Large intestine (tissue), 3 donors: ENCODE measurements around the gene AASDH. TPM values are rescaled to one million over a fixed set of nuclear protein-coding genes. Genes with fewer than 3 reads are reported as not detected.
"Not testable (repeated sequence)": the region's sequence is repeated elsewhere in the genome, so short reads cannot be mapped to it uniquely, and the experiment has no call there.

Source experiments
- DNase-seq, 2 donors: peaks; one replicate each; pipeline versions ENCODE4 v3.0.0 to v3.0.0-alpha.2; 2013
- H3K27ac ChIP-seq: one replicate; pipeline ENCODE4 v1.5.1; 2013; ENCODE audit warnings: low read length
- H3K27me3 ChIP-seq: 2 replicates; pipeline ENCODE4 v1.6.1; 2013; ENCODE audit warnings: low read length; ENCODE audit not compliant: control insufficient read depth, insufficient read depth
- H3K36me3 ChIP-seq: 2 replicates; pipeline ENCODE4 v1.6.1; 2013; ENCODE audit warnings: low read length; ENCODE audit not compliant: control insufficient read depth, insufficient read depth
- H3K4me1 ChIP-seq: one replicate; pipeline ENCODE4 v1.6.1; 2013; ENCODE audit warnings: low read length; ENCODE audit not compliant: control insufficient read depth, insufficient read depth
- H3K4me3 ChIP-seq: one replicate; pipeline ENCODE4 v1.5.1; 2013; ENCODE audit warnings: low read length
- H3K9me3 ChIP-seq: one replicate; pipeline ENCODE4 v1.6.1; 2013; ENCODE audit warnings: mild to moderate bottlenecking, low read depth, low read length, moderate library complexity; ENCODE audit not compliant: control insufficient read depth
- WGBS: methylation state at CpG from one replicate; pipeline ENCODE4 v1.1.5; 2013; ENCODE audit warnings: low lambda C conversion rate; ENCODE audit not compliant: insufficient coverage; 5-methylcytosine and 5-hydroxymethylcytosine counted together
- polyA plus RNA-seq: library from polyadenylated mRNA; unstranded; fragments of 120-200 nt; gene quantifications from one replicate; pipeline ENCODE4 v1.2.1, GENCODE V29; 2013

AASDH gene
- polyA plus RNA-seq, 1 donor = 12.6 TPM

GRCh38 chr4:56391270-56391669 is 4.0 kb upstream of the AASDH start:
- no CpG with 5 or more reads among the region's 8 CpGs for WGBS
- Histone ChIP-seq H3K27me3 (no peaks in the 10 kb centered on the region), H3K4me3 (no peak overlapping the region), H3K27ac (no peak overlapping the region), H3K4me1 (peaks cover 6% of the 10 kb centered on the region), H3K36me3 (no peaks in the 10 kb centered on the region), H3K9me3 (no peaks in the 10 kb centered on the region)
- no peak for DNase-seq

- peak; percentile 16 to 45 for DNase-seq
- Histone ChIP-seq H3K4me1 (peaks cover 6% of the 10 kb centered on the region), H3K27ac (no peak overlapping the region), H3K9me3 (no peaks in the 10 kb centered on the region), H3K27me3 (no peaks in the 10 kb centered on the region), H3K4me3 (no peak overlapping the region), H3K36me3 (no peaks in the 10 kb centered on the region)
- WGBS = no CpG with 5 or more reads among the region's 1 CpG
Observed at GRCh38 chr4:56389558-56389957, 2.3 kb upstream of the AASDH start.

- DNase-seq = peak in 1 of 2 donors; percentile 15
- Histone ChIP-seq H3K9me3 (no peaks in the 10 kb centered on the region), H3K27me3 (no peaks in the 10 kb centered on the region), H3K4me1 (peaks cover 6% of the 10 kb centered on the region), H3K4me3 (peak overlapping the region; percentile 79), H3K27ac (no peak overlapping the region), H3K36me3 (no peaks in the 10 kb centered on the region)
- WGBS = no CpG with 5 or more reads among the region's 6 CpGs
Observed at GRCh38 chr4:56388306-56388705, 1.0 kb upstream of the AASDH start.

- peak overlapping the region; percentile 37 for H3K27ac ChIP-seq
- H3K9me3 ChIP-seq = no peaks in the 10 kb centered on the region
- H3K27me3 ChIP-seq = no peaks in the 10 kb centered on the region
- H3K4me3 ChIP-seq = peak overlapping the region; percentile 79
- no CpG with 5 or more reads among the region's 4 CpGs for WGBS
- no peaks in the 10 kb centered on the region for H3K36me3 ChIP-seq
- H3K4me1 ChIP-seq = peaks cover 6% of the 10 kb centered on the region
- no peak for DNase-seq
Observed at GRCh38 chr4:56386091-56386490, 1.2 kb downstream of the AASDH start.

- Histone ChIP-seq H3K4me3 (no peak overlapping the region), H3K36me3 (peaks cover 15% of the 10 kb centered on the region), H3K9me3 (no peaks in the 10 kb centered on the region), H3K4me1 (no peaks in the 10 kb centered on the region), H3K27me3 (no peaks in the 10 kb centered on the region), H3K27ac (no peak overlapping the region)
- no CpG with 5 or more reads among the region's 2 CpGs for WGBS
- no peak for DNase-seq
Observed at GRCh38 chr4:56375458-56375857, 11.8 kb downstream of the AASDH start.

- H3K9me3 ChIP-seq = no peaks in the 10 kb centered on the region
- no CpG with 5 or more reads among the region's 1 CpG for WGBS
- DNase-seq = no peak
- H3K4me1 ChIP-seq = no peaks in the 10 kb centered on the region
- H3K27me3 ChIP-seq = no peaks in the 10 kb centered on the region
- H3K27ac ChIP-seq = no peak overlapping the region
- peaks cover 19% of the 10 kb centered on the region for H3K36me3 ChIP-seq
- no peak overlapping the region for H3K4me3 ChIP-seq
Observed at GRCh38 chr4:56374956-56375355, 12.3 kb downstream of the AASDH start.

GRCh38 chr4:56372774-56373173 is 14.5 kb downstream of the AASDH start:
- Histone ChIP-seq H3K27me3 (no peaks in the 10 kb centered on the region), H3K9me3 (no peaks in the 10 kb centered on the region), H3K4me1 (no peaks in the 10 kb centered on the region), H3K36me3 (peaks cover 22% of the 10 kb centered on the region), H3K27ac (no peak overlapping the region), H3K4me3 (no peak overlapping the region)
- DNase-seq = no peak
- no CpG with 5 or more reads among the region's 1 CpG for WGBS

- 72% methylated on average over 4 of the region's 8 CpGs for WGBS
- Histone ChIP-seq H3K27me3 (no peaks in the 10 kb centered on the region), H3K27ac (no peak overlapping the region), H3K4me3 (no peak overlapping the region), H3K4me1 (no peaks in the 10 kb centered on the region), H3K36me3 (peaks cover 20% of the 10 kb centered on the region), H3K9me3 (no peaks in the 10 kb centered on the region)
- no peak for DNase-seq
Observed at GRCh38 chr4:56371426-56372220, 15.7 kb downstream of the AASDH start.

GRCh38 chr4:56370377-56370776 is 16.9 kb downstream of the AASDH start:
- H3K4me3 ChIP-seq = no peak overlapping the region
- no peak overlapping the region for H3K27ac ChIP-seq
- WGBS = no CpG with 5 or more reads among the region's 3 CpGs
- no peaks in the 10 kb centered on the region for H3K9me3 ChIP-seq
- no peaks in the 10 kb centered on the region for H3K27me3 ChIP-seq
- H3K36me3 ChIP-seq = peaks cover 18% of the 10 kb centered on the region
- DNase-seq = no peak
- no peaks in the 10 kb centered on the region for H3K4me1 ChIP-seq

- H3K27ac ChIP-seq, H3K27me3 ChIP-seq, H3K4me1 ChIP-seq, H3K9me3 ChIP-seq, H3K36me3 ChIP-seq, H3K4me3 ChIP-seq, DNase-seq: not testable (repeated sequence)
- WGBS = no CpG with 5 or more reads among the region's 12 CpGs
Observed at GRCh38 chr4:56362981-56363380, 24.3 kb downstream of the AASDH start.

GRCh38 chr4:56360071-56360470 is 27.2 kb downstream of the AASDH start:
- Histone ChIP-seq H3K4me3 (no peak overlapping the region), H3K27ac (no peak overlapping the region), H3K4me1 (no peaks in the 10 kb centered on the region), H3K9me3 (peaks cover 6% of the 10 kb centered on the region), H3K27me3 (no peaks in the 10 kb centered on the region), H3K36me3 (peaks cover 19% of the 10 kb centered on the region)
- no peak for DNase-seq
